Measurements from ENCODE around the gene ABAT.
"Not testable (repeated sequence)": the region's sequence is repeated elsewhere in the genome, so short reads cannot be mapped to it uniquely, and the experiment has no call there.

ABAT gene

GRCh38 chr16:8682551-8683259, 8.3 kb downstream of the ABAT start:
- DNase-seq = no peak

GRCh38 chr16:8683640-8684039, 9.2 kb downstream of the ABAT start:
- no peak for DNase-seq

- no peak for DNase-seq
These were observed 11.2 kb downstream of the ABAT start for GRCh38 chr16:8685617-8686016.

GRCh38 chr16:8686031-8686621, 11.7 kb downstream of the ABAT start:
- no peak for DNase-seq

GRCh38 chr16:8686879-8687278, 12.5 kb downstream of the ABAT start:
- DNase-seq = no peak

DNA sequence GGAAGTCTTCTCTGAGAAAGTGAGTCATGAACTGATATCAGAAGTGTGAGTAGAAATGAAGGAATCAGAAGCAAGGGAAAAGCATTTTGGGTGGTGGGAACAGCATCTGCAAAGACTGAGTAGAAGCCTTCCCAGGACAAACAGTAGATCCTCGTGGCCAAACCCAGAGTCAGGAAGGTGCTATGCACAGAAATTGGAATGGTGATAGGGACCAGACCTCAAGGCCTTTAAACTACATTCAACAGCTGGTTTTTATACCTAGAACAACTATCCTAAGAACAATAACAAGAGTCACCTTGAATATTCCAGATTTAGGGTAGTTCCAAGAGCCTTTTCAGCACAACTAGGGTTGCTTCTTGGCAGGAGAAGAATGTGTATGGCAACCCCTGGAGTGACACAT, 15.3 kb downstream of the ABAT start:
- no peak for DNase-seq

GRCh38 chr16:8691728-8692127, 17.3 kb downstream of the ABAT start:
- DNase-seq = no peak

- DNase-seq = no peak
These were observed 20.6 kb downstream of the ABAT start for GRCh38 chr16:8694795-8695728.

DNA sequence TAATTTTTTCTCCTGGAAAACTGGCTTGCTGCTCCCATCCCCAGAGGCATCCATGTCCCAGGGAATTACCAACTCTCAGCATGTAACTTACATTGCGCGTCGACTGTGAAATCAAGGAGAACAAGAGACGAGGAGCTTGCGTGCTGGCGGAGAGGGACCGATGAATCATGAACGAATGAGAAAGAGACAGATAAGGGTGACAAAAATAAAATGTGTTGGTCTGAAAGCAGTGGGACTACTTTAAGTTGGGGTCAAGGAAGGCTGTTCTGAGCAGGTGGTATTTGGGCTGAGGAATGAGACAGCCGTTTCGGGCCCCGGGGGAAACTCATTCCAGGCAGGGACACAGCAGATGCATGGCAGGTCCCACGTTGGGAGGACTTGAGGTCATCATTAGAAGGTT, 22.5 kb downstream of the ABAT start:
- no peak for DNase-seq

- no peak for DNase-seq
These were observed 23.5 kb downstream of the ABAT start for GRCh38 chr16:8697965-8698364.

DNA sequence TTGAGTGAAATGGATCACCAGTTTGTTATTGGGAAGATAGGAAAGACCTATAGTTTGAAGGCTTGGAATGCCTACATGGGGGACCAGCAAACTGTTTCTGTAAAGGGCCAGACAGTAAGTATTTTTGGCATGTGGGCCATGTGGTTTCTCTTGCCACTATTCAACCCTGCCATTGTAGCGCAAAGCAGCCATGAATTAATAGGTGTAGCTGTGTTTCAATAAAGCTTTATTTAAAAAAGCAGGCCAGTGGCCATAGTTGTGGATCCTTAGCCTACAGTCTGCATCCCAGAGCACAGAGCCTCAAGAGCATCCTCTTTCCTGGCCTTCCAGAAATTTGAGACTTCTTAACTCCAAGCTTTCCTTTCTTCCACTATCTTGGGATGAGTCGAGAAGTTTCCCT, 29.3 kb downstream of the ABAT start:
- no peak for DNase-seq

- no peak for DNase-seq
These were observed 29.7 kb downstream of the ABAT start for GRCh38 chr16:8704098-8704497.

DNA sequence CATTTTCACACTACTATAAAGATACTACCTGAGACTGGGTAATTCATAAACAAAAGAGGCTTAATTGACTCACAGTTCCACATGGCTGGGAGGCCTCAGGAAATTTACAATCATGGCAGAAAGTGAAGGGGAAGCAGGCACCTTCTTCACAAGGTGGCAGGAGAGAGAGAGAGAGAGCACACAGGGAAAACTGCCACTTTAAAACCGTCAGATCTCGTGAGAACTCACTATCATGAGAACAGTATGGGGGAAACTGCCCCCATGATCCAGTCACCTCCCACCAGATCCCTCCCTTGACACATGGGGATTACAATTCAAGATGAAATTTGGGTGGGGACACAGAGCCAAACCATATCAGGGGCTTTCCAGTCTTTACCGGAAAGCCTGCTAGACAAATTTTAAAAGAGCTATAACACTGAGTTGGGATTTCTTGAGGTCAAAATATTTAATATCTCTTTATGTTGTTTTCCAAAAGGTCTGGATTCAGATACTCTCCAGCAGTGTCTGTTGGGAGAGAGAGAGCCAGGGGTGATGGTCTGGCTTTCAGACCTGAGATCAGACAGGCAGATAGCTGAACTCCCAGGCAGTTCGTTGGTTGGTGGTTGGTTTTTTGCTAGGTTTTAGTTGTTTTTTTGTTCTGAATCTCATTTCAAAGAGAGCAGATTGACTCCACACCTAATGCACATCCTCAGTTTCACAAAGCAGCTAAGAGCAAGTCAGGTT, 30.8 kb downstream of the ABAT start:
- DNase-seq = not testable (repeated sequence)

GRCh38 chr16:8708536-8708935, 34.1 kb downstream of the ABAT start:
- DNase-seq = no peak

GRCh38 chr16:8712589-8713361, 38.4 kb downstream of the ABAT start:
- no peak for DNase-seq

DNA sequence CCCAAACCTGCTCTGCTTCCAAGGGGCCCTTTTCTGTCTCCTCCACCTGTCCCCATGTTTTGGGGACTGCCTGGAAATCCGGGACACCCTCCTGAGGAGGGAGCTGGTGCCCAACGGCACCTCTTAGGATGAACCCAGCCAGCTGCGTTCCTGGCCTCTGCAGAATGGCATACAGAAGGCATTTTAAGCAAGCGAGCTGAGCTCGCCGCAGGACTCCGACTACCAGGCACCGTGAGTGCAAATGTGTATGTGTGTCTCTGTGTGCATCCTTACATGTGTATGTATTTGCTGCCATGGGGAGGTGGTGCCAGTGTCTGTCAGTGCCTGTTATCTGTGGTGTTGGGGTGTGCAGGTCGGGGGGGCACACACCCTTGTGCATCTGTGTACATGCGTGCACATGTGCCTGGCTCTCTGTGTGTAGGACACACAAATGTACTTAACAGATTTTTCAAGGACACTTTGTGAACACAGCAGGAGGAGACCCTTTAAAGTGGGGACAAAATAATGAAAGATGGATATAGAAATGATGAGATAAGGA, 39.3 kb downstream of the ABAT start:
- no peak for DNase-seq

DNA sequence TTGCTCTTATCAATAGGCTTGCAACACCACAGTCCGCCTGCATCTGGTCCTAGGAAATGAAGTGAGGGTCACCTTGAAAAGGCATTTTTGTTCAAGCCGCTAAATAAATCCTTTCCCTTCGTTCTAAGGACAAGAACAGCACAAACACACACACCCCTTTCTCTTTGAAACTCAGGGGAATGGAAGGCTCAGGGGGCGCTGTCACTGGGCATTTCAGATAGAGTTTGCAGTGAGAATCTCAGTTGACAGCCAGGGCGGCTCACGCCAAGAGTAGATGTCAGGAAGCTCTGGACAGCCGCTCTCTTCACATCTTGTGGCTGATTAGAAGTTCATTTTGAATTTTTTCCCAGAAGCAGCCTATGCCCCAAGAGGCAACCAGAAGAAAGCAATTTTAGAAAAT, 39.8 kb downstream of the ABAT start:
- DNase-seq = no peak

DNA sequence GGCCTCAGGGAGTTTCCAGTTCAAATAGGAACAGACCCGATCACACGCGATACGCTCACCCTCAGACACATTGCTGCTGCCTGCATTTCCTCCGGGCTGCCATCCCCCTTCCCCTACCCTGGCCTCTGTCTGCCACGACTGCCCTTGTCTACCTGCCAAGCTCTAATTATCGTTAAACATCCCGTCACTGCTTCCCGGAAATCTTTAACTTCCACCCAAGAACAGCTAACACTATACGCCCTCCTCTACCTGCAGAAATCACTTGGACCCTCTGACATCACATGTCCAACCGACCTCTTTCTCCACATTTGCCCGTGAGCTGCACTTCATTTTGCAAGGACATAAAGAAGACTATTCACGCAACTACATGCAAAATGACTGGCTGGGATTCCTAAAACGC, 40.4 kb downstream of the ABAT start:
- DNase-seq = no peak

- DNase-seq = no peak
These were observed 41.6 kb downstream of the ABAT start for GRCh38 chr16:8716052-8716451.

DNA sequence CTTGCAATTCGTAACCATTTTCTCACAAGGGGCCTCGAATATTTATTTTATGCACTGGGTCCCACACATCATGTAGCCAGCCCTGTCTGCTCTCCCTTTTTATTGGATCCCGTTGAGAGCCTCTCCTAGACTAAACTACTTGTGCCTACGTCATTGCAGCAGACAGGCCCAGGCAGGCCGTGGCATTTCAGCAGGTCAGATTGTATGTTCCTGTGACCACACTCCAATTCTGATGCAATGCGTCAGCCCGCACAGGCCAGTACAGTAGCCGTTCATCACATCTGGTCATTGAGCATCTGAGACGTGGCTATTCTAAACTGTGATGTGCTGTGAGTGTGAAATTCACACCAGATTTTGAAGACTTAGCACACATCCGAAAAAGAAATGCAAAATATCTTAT, 42.2 kb downstream of the ABAT start:
- no peak for DNase-seq

- DNase-seq = no peak
These were observed 43.1 kb downstream of the ABAT start for GRCh38 chr16:8717469-8717868.

- no peak for DNase-seq
These were observed 43.5 kb downstream of the ABAT start for GRCh38 chr16:8717892-8718415.

Data from T-helper 1 cell (primary cell).